HK-2 (cell line): ENCODE results near the gene FOS.
"Not testable (repeated sequence)": the region's sequence is repeated elsewhere in the genome, so short reads cannot be mapped to it uniquely, and the experiment has no call there.

Experiments used
- DNase-seq: peaks from one replicate; pipeline ENCODE4 v3.0.0-alpha.2; 2018; ENCODE audit not compliant: unreplicated experiment

The FOS gene

DNA sequence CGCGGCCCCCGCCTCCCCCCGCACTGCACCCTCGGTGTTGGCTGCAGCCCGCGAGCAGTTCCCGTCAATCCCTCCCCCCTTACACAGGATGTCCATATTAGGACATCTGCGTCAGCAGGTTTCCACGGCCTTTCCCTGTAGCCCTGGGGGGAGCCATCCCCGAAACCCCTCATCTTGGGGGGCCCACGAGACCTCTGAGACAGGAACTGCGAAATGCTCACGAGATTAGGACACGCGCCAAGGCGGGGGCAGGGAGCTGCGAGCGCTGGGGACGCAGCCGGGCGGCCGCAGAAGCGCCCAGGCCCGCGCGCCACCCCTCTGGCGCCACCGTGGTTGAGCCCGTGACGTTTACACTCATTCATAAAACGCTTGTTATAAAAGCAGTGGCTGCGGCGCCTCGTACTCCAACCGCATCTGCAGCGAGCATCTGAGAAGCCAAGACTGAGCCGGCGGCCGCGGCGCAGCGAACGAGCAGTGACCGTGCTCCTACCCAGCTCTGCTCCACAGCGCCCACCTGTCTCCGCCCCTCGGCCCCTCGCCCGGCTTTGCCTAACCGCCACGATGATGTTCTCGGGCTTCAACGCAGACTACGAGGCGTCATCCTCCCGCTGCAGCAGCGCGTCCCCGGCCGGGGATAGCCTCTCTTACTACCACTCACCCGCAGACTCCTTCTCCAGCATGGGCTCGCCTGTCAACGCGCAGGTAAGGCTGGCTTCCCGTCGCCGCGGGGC is at the start of gene FOS:
Gene FOS, plus strand, starts transcription at position 407 of the 731 bp plus-strand sequence. Its CDS starts 155 bp downstream, at position 562.
- peak; percentile 87 for DNase-seq

DNA sequence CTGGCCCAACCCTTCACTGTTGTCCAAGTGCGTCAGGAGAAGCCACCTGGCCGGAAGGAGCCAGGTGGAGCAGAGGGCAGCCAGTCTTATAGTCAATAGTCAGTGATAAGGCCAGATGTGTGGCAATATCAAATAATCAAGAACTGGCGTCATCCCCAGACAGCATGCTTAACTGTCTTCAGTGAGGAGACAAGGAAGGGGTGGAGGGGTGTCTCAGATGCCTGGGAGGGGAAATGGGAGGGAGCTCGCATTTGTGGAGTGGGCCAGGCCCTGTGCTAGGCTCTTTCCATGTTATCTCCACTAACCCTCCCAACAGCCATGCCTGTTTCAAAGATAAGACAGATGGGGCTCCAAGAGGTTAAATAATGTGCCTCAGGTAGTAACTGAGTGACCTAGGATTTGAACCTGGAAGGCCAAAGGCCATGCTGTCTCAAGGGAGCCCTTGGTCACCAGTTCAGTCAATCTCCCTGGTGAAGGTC is 48.9 kb upstream of the FOS start:
- DNase-seq = no peak

DNA sequence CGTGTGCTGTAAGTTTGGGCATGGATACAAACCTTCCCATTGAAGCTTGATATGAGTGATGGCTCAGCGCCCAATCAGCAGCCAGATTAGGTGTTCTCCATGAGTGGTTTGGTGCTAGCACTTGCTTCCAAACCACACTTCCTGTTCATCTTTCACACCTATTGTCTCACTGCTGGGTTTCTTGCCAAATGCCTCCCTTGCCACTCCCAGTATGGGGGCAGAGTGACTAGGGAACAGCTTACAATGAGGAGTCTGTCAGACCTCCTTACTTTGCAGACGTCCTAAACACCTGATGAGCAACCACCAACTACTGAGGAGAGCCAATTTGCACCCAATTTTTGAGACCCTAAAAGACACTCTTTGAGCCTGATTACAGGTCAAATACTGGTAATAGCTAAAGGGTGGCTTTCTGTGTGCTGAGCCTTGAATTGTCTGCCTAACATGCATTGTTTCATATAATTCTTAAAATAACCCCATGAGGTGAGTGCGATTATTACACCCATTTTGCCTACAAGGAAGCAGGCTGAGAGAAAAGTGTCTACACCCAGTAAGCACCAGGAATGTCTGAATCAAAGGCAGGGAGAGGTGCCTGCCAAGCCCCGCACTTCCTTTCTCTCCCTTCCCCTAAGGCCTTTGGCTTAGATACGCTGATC is 48.4 kb upstream of the FOS start:
- peak; percentile 58 for DNase-seq

DNA sequence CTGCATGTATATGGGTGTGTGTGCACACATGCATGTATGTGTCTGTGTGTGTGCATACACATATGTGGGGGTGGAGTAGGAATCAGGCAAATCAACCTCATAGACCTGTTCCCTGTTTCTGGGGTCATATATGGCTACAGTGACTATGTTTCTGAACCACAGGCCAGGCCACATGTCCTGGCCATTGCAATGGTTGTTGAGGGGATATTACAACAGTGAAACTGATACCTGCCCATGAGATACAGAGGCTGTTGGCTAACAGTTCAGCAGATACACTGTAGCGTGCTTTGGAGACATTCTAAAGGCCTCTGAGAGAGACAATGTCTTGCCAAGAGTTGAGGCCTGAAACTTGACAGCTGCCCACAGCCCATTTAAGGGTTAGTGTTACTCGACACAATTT is 47.3 kb upstream of the FOS start:
- DNase-seq = no peak

GRCh38 chr14:75232191-75232590 is 46.4 kb upstream of the FOS start:
- no peak for DNase-seq

GRCh38 chr14:75232597-75232996 is 46.0 kb upstream of the FOS start:
- DNase-seq = no peak

DNA sequence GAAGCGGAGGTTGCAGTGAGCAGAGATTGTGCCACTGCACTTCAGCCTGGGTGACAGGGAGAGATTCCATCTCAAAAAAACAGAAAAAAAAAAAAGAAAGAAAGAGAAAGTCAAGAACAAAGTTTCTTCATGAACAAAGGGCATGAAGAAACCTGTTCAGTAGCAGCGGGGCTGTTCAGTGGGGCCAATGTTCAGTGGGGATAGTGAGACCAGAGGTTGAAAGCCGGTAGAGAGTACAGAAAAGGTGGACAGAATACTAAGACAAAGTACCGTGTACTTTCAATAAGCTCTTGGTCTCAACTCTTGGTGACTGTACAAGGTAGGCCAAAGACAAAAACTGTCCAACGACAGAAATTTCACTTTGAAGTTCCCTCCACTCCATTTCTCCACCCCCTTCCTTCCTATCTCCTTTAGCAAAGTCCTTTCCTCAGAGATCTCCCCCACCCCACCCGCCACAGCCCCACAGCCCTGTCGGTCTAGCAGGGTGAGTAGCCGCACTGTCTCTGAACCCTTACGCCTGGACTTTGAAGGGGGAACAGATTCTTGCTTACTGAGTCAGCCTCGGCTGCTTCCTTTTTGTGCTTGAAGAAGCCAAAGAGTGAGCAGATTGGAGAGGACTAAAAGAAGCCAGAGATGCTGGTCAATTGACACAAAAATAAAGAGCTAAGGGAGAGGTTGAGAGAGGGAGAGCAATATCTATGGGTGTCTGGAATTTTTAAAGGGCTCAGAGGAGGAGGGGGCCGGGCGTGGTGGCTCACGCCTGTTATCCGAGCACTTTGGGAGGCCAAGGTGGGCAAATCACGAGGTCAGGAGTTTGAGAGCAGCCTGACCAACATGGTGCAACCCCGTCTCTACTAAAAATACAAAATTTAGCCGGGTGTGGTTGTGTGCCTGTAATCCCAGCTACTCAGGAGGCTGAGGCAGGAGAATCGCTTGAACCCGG is 44.2 kb upstream of the FOS start:
- DNase-seq = peak; percentile 74

GRCh38 chr14:75235198-75235597 is 43.4 kb upstream of the FOS start:
- not testable (repeated sequence) for DNase-seq

DNA sequence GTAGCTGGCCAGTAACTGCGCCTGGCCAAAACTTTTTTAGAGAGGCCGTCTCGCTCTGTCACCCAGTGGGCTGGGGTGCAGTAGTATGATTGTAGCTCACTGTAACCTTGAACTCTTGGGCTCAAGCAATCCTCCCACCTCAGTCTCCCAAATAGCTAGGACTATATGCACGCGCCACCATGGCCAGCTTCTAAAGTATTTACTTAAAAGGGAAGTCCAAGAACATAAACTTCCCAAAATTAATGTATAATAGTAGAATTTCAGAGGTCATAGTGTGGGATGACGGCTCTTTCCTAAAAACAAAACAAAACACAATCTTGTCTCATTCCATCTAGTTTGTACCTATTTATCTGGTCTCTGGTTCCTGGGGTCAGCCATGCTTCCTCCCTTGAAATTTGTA is 42.2 kb upstream of the FOS start:
- DNase-seq = no peak

DNA sequence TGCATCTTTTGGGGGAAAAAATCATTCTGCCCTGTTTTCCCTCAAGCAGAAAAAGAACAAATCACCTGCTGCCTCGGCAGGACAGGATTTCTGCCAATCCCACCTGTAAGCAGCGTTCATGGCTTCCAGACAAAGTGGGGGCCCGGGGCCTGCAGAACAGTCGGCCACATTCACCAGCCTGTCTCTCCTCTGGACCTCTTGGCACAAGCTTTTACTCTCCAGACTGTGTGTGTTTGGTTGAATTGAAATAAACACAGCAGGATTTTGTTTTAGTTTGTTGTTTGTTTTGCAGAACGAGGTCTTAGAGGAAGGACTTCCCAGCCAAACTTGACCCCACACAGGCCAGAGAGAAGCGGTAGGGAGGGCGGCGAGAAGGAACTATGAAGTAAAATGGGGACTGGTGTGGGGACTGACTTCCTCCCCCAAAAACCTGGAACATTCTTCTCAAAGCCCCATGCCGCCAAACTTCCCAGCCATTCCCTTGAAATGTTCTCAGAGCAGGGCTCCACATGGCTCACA is 41.7 kb upstream of the FOS start:
- DNase-seq = no peak

DNA sequence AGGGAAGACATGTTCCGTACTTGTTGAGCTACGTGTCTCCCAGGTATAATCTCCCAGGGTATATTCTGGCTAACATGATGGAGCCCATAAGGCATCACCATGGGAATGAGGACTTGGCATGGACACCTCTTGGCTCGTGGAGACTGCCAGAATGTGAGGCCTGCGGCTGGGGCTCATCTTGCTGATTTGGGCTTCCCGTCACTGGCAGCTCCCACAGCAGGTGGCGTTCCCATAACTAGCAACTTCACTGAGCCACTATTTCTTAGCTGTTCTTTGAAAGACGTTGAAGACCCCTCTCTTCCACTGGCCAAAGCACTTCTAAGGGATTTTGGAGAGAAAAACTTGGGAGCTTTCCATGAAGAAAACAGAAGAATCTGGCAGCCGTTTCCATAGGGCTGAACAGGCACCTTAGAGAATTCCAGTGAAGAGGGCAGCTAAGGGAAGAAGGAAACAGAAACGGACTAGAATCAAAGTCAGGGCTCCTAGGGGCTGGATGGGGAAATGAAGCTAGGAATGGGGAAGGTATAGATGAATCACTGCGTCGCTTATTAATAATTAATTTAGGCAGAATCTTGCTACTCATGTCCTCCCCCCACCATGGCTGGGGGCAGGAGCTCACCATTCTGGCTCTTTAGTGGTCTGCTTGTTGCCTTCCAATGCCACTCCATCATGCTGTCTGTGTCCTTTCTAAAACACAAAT is 39.7 kb upstream of the FOS start:
- DNase-seq = no peak

DNA sequence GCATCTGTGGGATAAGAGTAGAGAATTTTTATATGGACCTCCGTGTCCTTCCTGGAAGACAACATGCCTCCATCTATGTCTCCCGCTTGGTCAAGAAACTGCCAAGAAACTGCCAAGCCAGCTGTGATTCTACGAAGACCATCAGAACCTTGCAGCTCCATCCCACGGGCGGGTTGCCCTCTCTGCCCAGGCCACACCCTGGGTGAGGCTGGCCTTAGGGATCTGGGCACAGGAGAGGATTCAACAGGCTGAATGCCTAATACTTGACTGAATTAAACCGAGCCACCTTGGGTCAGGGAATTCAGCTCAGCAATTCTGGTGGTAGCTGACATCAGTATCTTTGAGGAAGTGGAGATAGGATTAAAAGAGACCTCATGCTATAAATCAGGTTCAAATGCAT is 37.8 kb upstream of the FOS start:
- no peak for DNase-seq

- no peak for DNase-seq
Measured at GRCh38 chr14:75242546-75243273, 35.9 kb upstream of the FOS start.

DNA sequence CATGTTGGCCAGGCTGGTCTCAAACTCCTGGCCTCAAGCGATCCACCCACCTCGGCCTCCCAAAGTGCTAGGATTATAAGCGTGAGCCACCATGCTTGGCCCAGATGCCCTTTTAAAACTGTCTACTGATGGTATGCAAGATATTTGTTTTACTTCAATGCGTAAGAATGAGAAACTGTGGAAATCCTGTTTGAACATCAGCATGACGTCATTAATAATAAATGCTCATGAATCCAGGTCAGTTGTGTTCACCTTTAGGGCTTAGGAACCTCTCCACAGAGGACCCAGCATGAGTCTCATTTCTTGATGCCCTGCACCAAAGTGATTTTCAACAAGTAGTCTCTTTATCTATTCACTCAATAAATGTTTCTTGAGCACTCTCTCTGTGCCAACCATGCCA is 34.5 kb upstream of the FOS start:
- no peak for DNase-seq

DNA sequence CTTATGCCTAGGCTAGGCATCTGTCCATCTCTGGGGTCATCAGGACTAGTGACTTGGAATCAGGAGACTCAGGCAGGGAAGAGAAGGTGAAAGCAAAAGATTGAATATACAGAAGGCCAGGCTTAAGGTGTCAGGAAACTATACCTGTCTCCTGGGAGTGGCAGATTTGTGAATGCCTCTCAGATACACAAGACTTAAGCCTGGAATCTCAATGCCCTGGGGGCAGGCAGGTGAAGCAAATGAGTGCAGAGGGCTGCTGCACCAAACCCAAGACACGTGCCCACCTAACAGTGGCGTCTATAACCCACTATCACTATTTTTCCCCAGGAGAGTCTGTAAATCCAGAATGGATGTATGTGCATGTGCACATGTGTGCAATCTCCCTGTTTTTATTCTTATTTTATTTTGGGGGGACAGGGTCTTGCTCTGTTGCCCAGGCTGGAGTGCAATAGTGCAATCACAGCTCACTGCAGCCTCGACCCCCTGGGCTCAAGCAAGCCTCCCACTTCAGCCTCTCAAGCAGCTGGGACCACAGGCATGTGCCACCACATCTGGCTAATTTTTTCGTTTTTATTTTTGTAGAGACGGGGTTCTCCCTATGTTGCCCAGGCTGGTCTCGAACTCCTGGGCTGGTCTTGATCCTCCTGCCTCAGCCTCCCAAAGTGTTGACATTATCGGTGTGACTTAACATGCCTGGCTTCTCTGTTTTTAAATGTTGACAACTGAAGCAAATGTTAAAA is 31.9 kb upstream of the FOS start:
- no peak for DNase-seq

- no peak for DNase-seq
Measured at GRCh38 chr14:75247286-75247922, 31.2 kb upstream of the FOS start.

GRCh38 chr14:75247939-75248338 is 30.7 kb upstream of the FOS start:
- DNase-seq = no peak

GRCh38 chr14:75249251-75249957 is 29.2 kb upstream of the FOS start:
- no peak for DNase-seq

GRCh38 chr14:75249958-75250336 is 28.7 kb upstream of the FOS start:
- DNase-seq = no peak
